Testis (tissue), 3 donors: ENCODE data around the gene IL20RA. TPM values are rescaled to one million over a fixed set of nuclear protein-coding genes. Genes with fewer than 3 reads are reported as not detected.

Experiments used
- DNase-seq: peaks from one replicate; pipeline ENCODE4 v3.0.0-alpha.2; 2019
- H3K27ac ChIP-seq, 2 donors: fragments of 200-600 bp; sonication (generic); one replicate each; pipeline ENCODE4 v1.5.1; 2019
- H3K27me3 ChIP-seq: fragments of 200-600 bp; sonication (generic); one replicate; pipeline ENCODE4 v1.5.1; 2019
- H3K36me3 ChIP-seq: fragments of 200-600 bp; sonication (generic); one replicate; pipeline ENCODE4 v1.5.1; 2017; ENCODE audit warnings: low read depth; ENCODE audit errors: missing control alignments
- H3K4me1 ChIP-seq: fragments of 200-600 bp; sonication (generic); one replicate; pipeline ENCODE4 v1.5.1; 2019
- H3K4me3 ChIP-seq, 2 donors: fragments of 200-600 bp; sonication (generic); one replicate each; pipeline ENCODE4 v1.5.1; 2017 to 2019
- H3K9me3 ChIP-seq: fragments of 200-600 bp; sonication (generic); one replicate; pipeline ENCODE4 v1.5.1; 2017
- POLR2A ChIP-seq: fragments of 450-650 bp; IDR thresholded peaks from one replicate; pipeline ENCODE4 v1.6.1; 2017; ENCODE audit warnings: antibody characterized with exemption, mild to moderate bottlenecking, moderate library complexity
- WGBS, 2 donors: methylation state at CpG; one replicate each; pipeline ENCODE4 v1.1.5; 2018; 5-methylcytosine and 5-hydroxymethylcytosine counted together
- intact Hi-C: fragments of 100-400 bp; cut with DNase I; formaldehyde crosslinking; loops from one replicate; pipeline ENCODE4 v1.15.1; 2023; ENCODE audit warnings: low total_unique reads
- polyA plus RNA-seq: library from polyadenylated mRNA; stranded (reverse); fragments of 350-450 nt; fragmentation: Illumina TruSeq; extraction: RNeasy Lipid Tissue Mini Kit (QIAGEN cat#74804); gene quantifications from one replicate; pipeline ENCODE4 v1.2.3, GENCODE V29; 2014; ENCODE audit warnings: low read depth, low replicate concordance; ENCODE audit not compliant: insufficient read depth
- total RNA-seq, 2 donors: library from RNA; depleted of rRNA; stranded (reverse); fragments of >200 nt; gene quantifications; one replicate each; pipeline ENCODE4 v1.2.3, GENCODE V29; 2016
- TF ChIP-seq, protein P1 (sequence below), 3 experiments: fragments of 450-650 bp in 2 of 3; fragments of 200-600 bp in 1 of 3; sonication (generic) in 1 of 3; IDR thresholded peaks; one replicate each; pipeline ENCODE4 v1.5.1; 2016 to 2019; ENCODE audit warnings: antibody characterized with exemption in 3 of 3, mild to moderate bottlenecking in 2 of 3, moderate library complexity in 1 of 3

IL20RA gene
- total and polyA plus RNA-seq, 3 donors from 2014 or later = 8.4 to 16.6 (median 16.1) TPM

DNA sequence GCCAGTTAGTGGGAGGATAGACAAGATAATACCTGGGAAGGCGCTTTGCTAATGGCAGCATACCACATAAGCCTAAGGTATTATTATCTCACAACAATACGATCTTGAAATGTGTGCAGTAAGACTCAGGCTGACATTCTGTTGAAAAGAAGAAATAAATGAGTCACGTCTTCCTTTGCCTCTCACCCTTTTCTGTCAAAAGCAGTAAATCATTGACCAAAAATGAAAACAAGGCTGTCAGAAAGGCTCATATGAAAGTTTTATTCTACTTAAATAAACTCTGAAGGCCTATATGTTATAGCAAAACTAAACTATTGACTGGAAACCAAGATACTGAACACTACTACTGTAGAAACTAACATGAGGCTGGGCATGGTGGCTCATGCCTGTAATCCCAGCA lies 43.1 kb upstream of the IL20RA start:
- 83 to 86% methylated on average over 3 of the region's 3 CpGs for WGBS, 2 donors
- H3K4me3 ChIP-seq = no peak overlapping the region
- no peaks in the 10 kb centered on the region for H3K27me3 ChIP-seq
- TF ChIP-seq POLR2A = no peak
- TF ChIP-seq, protein P1, sequence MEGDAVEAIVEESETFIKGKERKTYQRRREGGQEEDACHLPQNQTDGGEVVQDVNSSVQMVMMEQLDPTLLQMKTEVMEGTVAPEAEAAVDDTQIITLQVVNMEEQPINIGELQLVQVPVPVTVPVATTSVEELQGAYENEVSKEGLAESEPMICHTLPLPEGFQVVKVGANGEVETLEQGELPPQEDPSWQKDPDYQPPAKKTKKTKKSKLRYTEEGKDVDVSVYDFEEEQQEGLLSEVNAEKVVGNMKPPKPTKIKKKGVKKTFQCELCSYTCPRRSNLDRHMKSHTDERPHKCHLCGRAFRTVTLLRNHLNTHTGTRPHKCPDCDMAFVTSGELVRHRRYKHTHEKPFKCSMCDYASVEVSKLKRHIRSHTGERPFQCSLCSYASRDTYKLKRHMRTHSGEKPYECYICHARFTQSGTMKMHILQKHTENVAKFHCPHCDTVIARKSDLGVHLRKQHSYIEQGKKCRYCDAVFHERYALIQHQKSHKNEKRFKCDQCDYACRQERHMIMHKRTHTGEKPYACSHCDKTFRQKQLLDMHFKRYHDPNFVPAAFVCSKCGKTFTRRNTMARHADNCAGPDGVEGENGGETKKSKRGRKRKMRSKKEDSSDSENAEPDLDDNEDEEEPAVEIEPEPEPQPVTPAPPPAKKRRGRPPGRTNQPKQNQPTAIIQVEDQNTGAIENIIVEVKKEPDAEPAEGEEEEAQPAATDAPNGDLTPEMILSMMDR (IDR thresholded peaks at IDR 0.05) = no peak
- H3K9me3 ChIP-seq = no peaks in the 10 kb centered on the region
- H3K4me1 ChIP-seq = no peaks in the 10 kb centered on the region
- no peaks in the 10 kb centered on the region for H3K36me3 ChIP-seq
- no peak for DNase-seq
- no peak overlapping the region for H3K27ac ChIP-seq
- intact Hi-C loops = no loop called here

DNA sequence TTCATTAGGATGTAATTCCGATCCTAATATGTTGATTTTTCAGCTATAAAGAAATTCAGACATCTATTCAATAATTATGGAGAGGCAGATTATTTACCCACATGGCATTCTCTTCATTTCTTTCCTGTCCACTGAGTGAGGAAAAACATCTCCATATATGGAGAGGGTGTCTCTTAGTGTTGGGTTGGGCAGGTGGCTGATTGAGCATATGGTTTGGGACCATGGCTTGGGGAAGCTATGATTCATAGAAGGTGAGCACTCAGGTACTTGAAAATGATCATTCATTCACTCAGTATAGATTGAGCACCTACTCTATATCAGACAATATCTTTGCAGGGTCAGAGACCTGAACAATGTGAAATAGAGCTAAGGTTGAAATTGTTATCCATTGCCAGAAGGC lies 41.3 kb upstream of the IL20RA start:
- Histone ChIP-seq H3K9me3 (no peaks in the 10 kb centered on the region), H3K27me3 (no peaks in the 10 kb centered on the region), H3K36me3 (no peaks in the 10 kb centered on the region), H3K4me3 (no peak overlapping the region), H3K4me1 (no peaks in the 10 kb centered on the region), H3K27ac (no peak overlapping the region)
- no peak for DNase-seq
- intact Hi-C loops = no loop called here
- TF ChIP-seq, protein P1 (IDR thresholded peaks at IDR 0.05) = no peak
- no peak for TF ChIP-seq POLR2A
- WGBS, 2 donors = 90 to 94% methylated on average over 1 of the region's 1 CpG

DNA sequence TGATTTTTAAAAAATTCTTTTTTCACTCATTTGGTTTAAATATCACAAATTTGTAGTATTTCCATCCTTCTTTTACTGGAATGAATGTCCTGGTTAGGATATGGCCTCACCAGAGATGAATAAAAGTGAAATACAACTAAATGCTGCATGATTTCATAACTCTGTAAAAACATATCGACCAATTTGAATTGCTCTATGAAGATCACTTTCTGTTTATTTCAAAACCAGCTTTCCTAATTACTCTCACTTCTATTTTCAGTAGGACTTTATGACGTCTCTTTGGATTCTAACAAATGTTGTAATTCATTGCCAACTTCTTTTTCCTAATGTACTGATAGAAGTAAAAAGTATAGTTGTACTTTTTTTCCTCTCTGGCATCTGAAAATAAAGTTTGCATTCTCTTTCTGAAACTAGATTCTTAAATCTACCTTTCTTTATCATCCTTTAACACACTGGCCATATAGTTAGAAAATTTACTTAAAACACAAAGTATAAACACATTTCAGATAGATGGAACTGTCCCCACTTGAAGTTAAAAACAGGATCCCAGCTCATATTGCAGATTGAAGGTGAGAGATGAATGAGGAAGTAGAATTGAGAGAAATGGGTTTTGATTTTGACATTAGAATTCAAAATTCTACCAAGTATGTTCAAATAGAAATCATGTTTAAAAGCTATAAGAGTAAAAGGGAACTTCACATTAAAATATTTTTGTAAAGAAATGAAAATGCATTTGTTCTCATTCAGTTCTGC lies 40.3 kb upstream of the IL20RA start:
- no peak for DNase-seq
- Histone ChIP-seq H3K9me3 (no peaks in the 10 kb centered on the region), H3K27me3 (no peaks in the 10 kb centered on the region), H3K36me3 (no peaks in the 10 kb centered on the region), H3K4me1 (no peaks in the 10 kb centered on the region), H3K4me3 (no peak overlapping the region), H3K27ac (no peak overlapping the region)
- WGBS, 2 donors = 61 to 67% methylated on average over 2 of the region's 2 CpGs
- intact Hi-C loops = no loop called here
- TF ChIP-seq POLR2A = no peak
- TF ChIP-seq, protein P1 (IDR thresholded peaks at IDR 0.05) = no peak

DNA sequence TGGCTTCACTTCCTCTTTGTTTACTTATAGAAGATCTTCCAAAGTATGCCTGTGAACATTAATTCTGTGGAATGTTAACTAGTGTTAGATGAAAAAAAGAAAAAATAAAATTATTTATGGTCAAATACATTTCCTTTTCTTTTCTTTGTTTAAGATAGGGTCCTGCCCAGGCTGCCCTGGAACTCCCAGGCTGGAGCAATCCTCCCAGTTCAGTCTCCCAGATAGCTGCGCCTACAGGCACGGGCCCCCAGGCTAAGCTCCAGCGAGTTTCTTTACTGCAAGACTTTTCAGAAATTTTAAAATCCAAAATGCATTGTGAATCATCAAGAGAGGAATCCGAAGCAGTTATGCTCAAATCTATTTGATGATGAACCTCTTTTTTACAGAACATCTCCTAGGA lies 39.3 kb upstream of the IL20RA start:
- no peak overlapping the region for H3K27ac ChIP-seq
- H3K4me1 ChIP-seq = no peaks in the 10 kb centered on the region
- no peaks in the 10 kb centered on the region for H3K9me3 ChIP-seq
- WGBS, 2 donors = 88 to 90% methylated on average over 4 of the region's 4 CpGs
- TF ChIP-seq POLR2A = no peak
- TF ChIP-seq, protein P1 (IDR thresholded peaks at IDR 0.05) = no peak
- no peaks in the 10 kb centered on the region for H3K27me3 ChIP-seq
- no peak for DNase-seq
- intact Hi-C loops = no loop called here
- H3K4me3 ChIP-seq = no peak overlapping the region
- H3K36me3 ChIP-seq = no peaks in the 10 kb centered on the region

DNA sequence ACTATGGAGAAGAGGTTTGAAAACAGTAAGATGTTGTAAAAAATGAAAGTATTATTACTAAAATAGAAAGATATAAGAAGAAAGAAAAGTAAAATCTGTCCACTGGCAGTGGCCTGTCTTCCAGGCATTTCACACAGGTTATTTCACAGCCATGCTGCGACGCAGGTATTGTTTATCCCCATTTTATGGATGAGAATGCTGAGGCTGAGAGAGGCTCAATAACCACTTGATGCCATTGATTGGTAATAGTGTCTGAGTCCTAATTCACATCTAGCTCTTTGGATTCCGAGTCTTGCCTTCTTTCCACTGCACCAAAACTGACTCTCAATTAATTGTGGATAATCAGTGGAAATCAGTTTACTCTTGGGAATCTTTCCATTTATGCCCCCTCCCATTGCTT lies 37.2 kb upstream of the IL20RA start:
- H3K27ac ChIP-seq = no peak overlapping the region
- H3K36me3 ChIP-seq = no peaks in the 10 kb centered on the region
- H3K4me3 ChIP-seq = no peak overlapping the region
- 94 to 97% methylated on average over 3 of the region's 3 CpGs for WGBS, 2 donors
- intact Hi-C loops = no loop called here
- TF ChIP-seq, protein P1 (IDR thresholded peaks at IDR 0.05) = no peak
- TF ChIP-seq POLR2A = no peak
- no peaks in the 10 kb centered on the region for H3K4me1 ChIP-seq
- DNase-seq = no peak
- no peaks in the 10 kb centered on the region for H3K27me3 ChIP-seq
- H3K9me3 ChIP-seq = no peaks in the 10 kb centered on the region
